HL-60 (cell line): ENCODE measurements around the gene ALOX15.

Source experiments
- POLR2AphosphoS5 ChIP-seq: IDR thresholded peaks from 2 replicates; pipeline ENCODE4 v1.6.1; 2012; ENCODE audit warnings: low read depth
- SPI1 ChIP-seq: IDR thresholded peaks from 2 replicates; pipeline ENCODE4 v1.6.1; 2012; ENCODE audit warnings: low read depth, mild to moderate bottlenecking, borderline replicate concordance
- TF ChIP-seq, protein P1 (sequence below): IDR thresholded peaks from one replicate; pipeline ENCODE4 v1.5.1; 2011; ENCODE audit warnings: low read length, control low read depth, inconsistent platforms; ENCODE audit not compliant: insufficient read depth
- TF ChIP-seq, protein P2 (sequence below): IDR thresholded peaks from 2 replicates; pipeline ENCODE4 v1.6.1; 2012; ENCODE audit warnings: low read depth; ENCODE audit not compliant: insufficient replicate concordance

DNA sequence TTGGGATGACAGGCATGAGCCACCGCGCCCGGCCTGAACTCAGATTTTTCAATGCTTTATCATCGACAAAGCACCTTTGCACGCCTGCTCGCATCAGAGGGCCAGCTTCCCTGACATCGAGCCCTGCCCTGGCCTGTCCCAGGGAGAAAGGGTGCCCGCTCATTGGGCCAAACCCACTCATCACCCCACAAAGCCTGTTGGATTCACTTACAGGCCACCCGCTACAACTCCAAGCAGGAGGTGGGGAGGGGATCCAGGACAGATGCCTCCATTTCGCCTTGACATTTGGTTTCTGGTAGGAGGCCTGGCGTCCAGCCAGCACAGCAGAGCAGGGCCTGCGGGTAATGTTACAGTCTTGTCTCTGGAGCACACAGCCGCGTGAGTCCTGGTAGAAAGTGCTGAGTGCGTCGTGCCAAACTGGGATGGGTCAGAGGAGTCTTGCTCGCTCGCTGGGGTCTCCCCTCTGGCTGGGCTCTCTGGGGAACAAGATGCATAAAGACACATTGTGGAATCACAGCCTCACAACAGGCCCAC, 37.3 kb downstream of the ALOX15 start:
- TF ChIP-seq, protein P1, sequence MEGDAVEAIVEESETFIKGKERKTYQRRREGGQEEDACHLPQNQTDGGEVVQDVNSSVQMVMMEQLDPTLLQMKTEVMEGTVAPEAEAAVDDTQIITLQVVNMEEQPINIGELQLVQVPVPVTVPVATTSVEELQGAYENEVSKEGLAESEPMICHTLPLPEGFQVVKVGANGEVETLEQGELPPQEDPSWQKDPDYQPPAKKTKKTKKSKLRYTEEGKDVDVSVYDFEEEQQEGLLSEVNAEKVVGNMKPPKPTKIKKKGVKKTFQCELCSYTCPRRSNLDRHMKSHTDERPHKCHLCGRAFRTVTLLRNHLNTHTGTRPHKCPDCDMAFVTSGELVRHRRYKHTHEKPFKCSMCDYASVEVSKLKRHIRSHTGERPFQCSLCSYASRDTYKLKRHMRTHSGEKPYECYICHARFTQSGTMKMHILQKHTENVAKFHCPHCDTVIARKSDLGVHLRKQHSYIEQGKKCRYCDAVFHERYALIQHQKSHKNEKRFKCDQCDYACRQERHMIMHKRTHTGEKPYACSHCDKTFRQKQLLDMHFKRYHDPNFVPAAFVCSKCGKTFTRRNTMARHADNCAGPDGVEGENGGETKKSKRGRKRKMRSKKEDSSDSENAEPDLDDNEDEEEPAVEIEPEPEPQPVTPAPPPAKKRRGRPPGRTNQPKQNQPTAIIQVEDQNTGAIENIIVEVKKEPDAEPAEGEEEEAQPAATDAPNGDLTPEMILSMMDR: no peak
- TF ChIP-seq POLR2AphosphoS5: no peak
- no peak for TF ChIP-seq SPI1
- TF ChIP-seq, protein P2, sequence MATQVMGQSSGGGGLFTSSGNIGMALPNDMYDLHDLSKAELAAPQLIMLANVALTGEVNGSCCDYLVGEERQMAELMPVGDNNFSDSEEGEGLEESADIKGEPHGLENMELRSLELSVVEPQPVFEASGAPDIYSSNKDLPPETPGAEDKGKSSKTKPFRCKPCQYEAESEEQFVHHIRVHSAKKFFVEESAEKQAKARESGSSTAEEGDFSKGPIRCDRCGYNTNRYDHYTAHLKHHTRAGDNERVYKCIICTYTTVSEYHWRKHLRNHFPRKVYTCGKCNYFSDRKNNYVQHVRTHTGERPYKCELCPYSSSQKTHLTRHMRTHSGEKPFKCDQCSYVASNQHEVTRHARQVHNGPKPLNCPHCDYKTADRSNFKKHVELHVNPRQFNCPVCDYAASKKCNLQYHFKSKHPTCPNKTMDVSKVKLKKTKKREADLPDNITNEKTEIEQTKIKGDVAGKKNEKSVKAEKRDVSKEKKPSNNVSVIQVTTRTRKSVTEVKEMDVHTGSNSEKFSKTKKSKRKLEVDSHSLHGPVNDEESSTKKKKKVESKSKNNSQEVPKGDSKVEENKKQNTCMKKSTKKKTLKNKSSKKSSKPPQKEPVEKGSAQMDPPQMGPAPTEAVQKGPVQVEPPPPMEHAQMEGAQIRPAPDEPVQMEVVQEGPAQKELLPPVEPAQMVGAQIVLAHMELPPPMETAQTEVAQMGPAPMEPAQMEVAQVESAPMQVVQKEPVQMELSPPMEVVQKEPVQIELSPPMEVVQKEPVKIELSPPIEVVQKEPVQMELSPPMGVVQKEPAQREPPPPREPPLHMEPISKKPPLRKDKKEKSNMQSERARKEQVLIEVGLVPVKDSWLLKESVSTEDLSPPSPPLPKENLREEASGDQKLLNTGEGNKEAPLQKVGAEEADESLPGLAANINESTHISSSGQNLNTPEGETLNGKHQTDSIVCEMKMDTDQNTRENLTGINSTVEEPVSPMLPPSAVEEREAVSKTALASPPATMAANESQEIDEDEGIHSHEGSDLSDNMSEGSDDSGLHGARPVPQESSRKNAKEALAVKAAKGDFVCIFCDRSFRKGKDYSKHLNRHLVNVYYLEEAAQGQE: no peak
